ENCODE data around the gene KLHL5. TPM values are rescaled to one million over a fixed set of nuclear protein-coding genes. Genes with fewer than 3 reads are reported as not detected.

The KLHL5 gene
- total and polyA plus RNA-seq, 9 of the 15 experiments (the other 6 are each of a cell fraction or from before 2014, with no cell fraction given): 8.0 to 30.8 (median 22.1) TPM

DNA sequence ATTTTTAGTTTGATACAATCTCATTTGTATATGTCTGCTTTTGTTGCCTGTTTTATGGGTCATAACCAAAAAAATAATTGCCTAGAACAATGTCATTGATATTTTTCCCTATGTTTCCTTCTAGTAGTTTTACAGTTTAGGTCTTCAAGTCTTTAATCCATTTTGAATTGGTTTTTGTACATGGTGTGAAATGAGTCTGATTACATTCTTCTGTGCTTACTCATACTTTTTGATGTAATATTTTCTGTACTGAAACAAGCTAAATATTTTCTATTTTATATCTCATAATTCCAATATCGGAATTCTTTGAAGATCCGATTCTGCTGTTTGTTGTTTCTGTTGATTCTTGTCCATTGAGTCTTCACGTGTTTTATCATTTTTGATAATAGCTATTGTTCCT lies 40.4 kb upstream of the KLHL5 start:
- Histone ChIP-seq H3K4me3 (no peak overlapping the region), H3K79me2 (ENCODE audit: control insufficient read depth, insufficient read depth, low read length) (no peaks in the 10 kb centered on the region; the same call in 2 of the 3 replicates), H4K20me1 (replicated peaks; ENCODE audit: control insufficient read depth, insufficient read depth, low read length) (no peaks in the 10 kb centered on the region), H3K9ac (ENCODE audit: insufficient read depth in 1 of 2, low read depth in 2 of 2, low read length in 2 of 2) (no peak overlapping the region), H3K9me1 (ENCODE audit: control insufficient read depth, insufficient read depth, low read length) (no peaks in the 10 kb centered on the region), H3K27me3 (ENCODE audit: control insufficient read depth in 2 of 2, insufficient read depth in 2 of 2, low read length in 2 of 2) (no peaks in the 10 kb centered on the region), H3K4me1 (replicated peaks in 1 of 2; ENCODE audit: control insufficient read depth in 2 of 2, insufficient read depth in 2 of 2, low read length in 2 of 2) (peaks cover 0 to 7% of the 10 kb centered on the region in 2 experiments; a peak in 2 of 5 replicates), H3K27ac (ENCODE audit: extremely low read depth, low read depth, low read length) (no peak overlapping the region), H3K9me3 (replicated peaks; ENCODE audit: control insufficient read depth, insufficient read depth, low read depth, low read length) (0 out of 2 replicates have a peak, but pooled peaks cover 3% of the 10 kb centered on the region), H2AFZ (ENCODE audit: low read depth, low read length) (no peak overlapping the region), H3K36me3 (ENCODE audit: control insufficient read depth, insufficient read depth, low read length) (no peaks in the 10 kb centered on the region), H3K4me2 (ENCODE audit: insufficient read depth, low read length) (no peak overlapping the region)
- FAIRE-seq (no peak), DNase-seq (ENCODE audit: extremely low read depth in 1 of 4, low spot score in 3 of 4) (no peak), ATAC-seq (no peak)
- POLR2A ChIA-PET: interaction anchor here (0.6 to 0.7 kb wide), 2 partner anchors 12 to 27 kb away, joined by 3 read pairs; no protein-coding TSS in a partner anchor
- TF ChIP-seq, protein P1, sequence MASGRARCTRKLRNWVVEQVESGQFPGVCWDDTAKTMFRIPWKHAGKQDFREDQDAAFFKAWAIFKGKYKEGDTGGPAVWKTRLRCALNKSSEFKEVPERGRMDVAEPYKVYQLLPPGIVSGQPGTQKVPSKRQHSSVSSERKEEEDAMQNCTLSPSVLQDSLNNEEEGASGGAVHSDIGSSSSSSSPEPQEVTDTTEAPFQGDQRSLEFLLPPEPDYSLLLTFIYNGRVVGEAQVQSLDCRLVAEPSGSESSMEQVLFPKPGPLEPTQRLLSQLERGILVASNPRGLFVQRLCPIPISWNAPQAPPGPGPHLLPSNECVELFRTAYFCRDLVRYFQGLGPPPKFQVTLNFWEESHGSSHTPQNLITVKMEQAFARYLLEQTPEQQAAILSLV (tag; IDR thresholded peaks at IDR 0.05): no peak
- TF ChIP-seq, protein P2, sequence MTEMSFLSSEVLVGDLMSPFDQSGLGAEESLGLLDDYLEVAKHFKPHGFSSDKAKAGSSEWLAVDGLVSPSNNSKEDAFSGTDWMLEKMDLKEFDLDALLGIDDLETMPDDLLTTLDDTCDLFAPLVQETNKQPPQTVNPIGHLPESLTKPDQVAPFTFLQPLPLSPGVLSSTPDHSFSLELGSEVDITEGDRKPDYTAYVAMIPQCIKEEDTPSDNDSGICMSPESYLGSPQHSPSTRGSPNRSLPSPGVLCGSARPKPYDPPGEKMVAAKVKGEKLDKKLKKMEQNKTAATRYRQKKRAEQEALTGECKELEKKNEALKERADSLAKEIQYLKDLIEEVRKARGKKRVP (CRISPR knock-in tag; IDR thresholded peaks at IDR 0.05): no peak
- TF ChIP-seq ZNF274 (IDR thresholded peaks at IDR 0.05; ENCODE audit: borderline replicate concordance, low read depth, low read length) (no peak), ZNF561 (CRISPR knock-in tag; conservative IDR thresholded peaks at IDR 0.05) (no peak), NR3C1 (CRISPR knock-in tag; IDR thresholded peaks at IDR 0.05) (no peak), NUFIP1 (IDR thresholded peaks at IDR 0.05; ENCODE audit: partially characterized antibody) (no peak), KDM1A (IDR thresholded peaks at IDR 0.05) (no peak), RBM25 (IDR thresholded peaks at IDR 0.05; ENCODE audit: low read depth, low read length, severe bottlenecking) (no peak), NR4A1 (CRISPR knock-in tag; IDR thresholded peaks at IDR 0.05) (no peak), NR4A1 (tag; IDR thresholded peaks at IDR 0.05) (no peak), ZNF75A (CRISPR knock-in tag; IDR thresholded peaks at IDR 0.05) (no peak), ZNF212 (CRISPR knock-in tag; IDR thresholded peaks at IDR 0.05) (no peak), ZSCAN29 (IDR thresholded peaks at IDR 0.05) (no peak), HOXB6 (CRISPR knock-in tag; IDR thresholded peaks at IDR 0.05; ENCODE audit: borderline replicate concordance) (no peak), ZNF780A (CRISPR knock-in tag; IDR thresholded peaks at IDR 0.05) (no peak), TARDBP (IDR thresholded peaks at IDR 0.05) (no peak), TAF9B (IDR thresholded peaks at IDR 0.05; ENCODE audit: partially characterized antibody) (no peak)
- TF ChIP-seq, protein P3, sequence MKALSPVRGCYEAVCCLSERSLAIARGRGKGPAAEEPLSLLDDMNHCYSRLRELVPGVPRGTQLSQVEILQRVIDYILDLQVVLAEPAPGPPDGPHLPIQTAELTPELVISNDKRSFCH (CRISPR knock-in tag; IDR thresholded peaks at IDR 0.05): no peak
- TF ChIP-seq, protein P3 (tag; IDR thresholded peaks at IDR 0.05): no peak
- BruUV-seq (replicated peaks): no TSS peak
- CTCF ChIA-PET (ENCODE audit: low intra/inter-chr PET ratio): no interaction called here
- in situ Hi-C loops (cut with MboI): no loop called here
- WGBS (ENCODE audit: insufficient coverage, low coverage, missing lambda C conversion rate): 78% methylated on average over 3 of the region's 3 CpGs
- intact Hi-C loops (cut with micrococcal nuclease): no loop called here
